Neuronal stem cell (in vitro differentiated cells): Measurements from ENCODE around the gene P3H2.
A peak's percentile ranks its signal among the peaks of the same experiment; 100 is the strongest.

Experiments
- DNase-seq: peaks from one replicate; pipeline ENCODE4 v3.0.0-alpha.2; 2013; ENCODE audit warnings: low spot score
- H2AFZ ChIP-seq: one replicate; pipeline ENCODE4 v1.6.1; 2013; ENCODE audit warnings: mild to moderate bottlenecking, low read length, inconsistent platforms
- H2AK5ac ChIP-seq: 2 replicates; pipeline ENCODE4 v1.6.1; 2013; ENCODE audit warnings: low read depth, mild to moderate bottlenecking, inconsistent platforms, low read length, moderate library complexity, mixed read lengths
- H2BK120ac ChIP-seq: 2 replicates; pipeline ENCODE4 v1.6.1; 2013; ENCODE audit warnings: low read depth, mild to moderate bottlenecking, inconsistent platforms, low read length, moderate library complexity, mixed read lengths
- H2BK12ac ChIP-seq: one replicate; pipeline ENCODE4 v1.6.1; 2013; ENCODE audit warnings: low read length, inconsistent platforms
- H2BK15ac ChIP-seq: 2 replicates; pipeline ENCODE4 v1.6.1; 2013; ENCODE audit warnings: mild to moderate bottlenecking, low read length, inconsistent platforms, mixed read lengths
- H2BK5ac ChIP-seq: one replicate; pipeline ENCODE4 v1.6.1; 2013; ENCODE audit warnings: inconsistent platforms, mild to moderate bottlenecking, low read length, moderate library complexity
- H3K14ac ChIP-seq: one replicate; pipeline ENCODE4 v1.6.1; 2013; ENCODE audit warnings: low read length, inconsistent platforms
- H3K18ac ChIP-seq: 2 replicates; pipeline ENCODE4 v1.6.1; 2013; ENCODE audit warnings: low read length, inconsistent platforms
- H3K23ac ChIP-seq: 2 replicates; pipeline ENCODE4 v1.6.1; 2013; ENCODE audit warnings: low read depth, mild to moderate bottlenecking, mixed read lengths, low read length, inconsistent platforms; ENCODE audit not compliant: poor library complexity
- H3K27ac ChIP-seq: replicated peaks from 3 replicates; pipeline ENCODE4 v1.5.1; 2013; ENCODE audit warnings: low read length, inconsistent platforms
- H3K27me3 ChIP-seq, 3 experiments: 2 replicates each; pipeline ENCODE4 v1.6.1; 2013; ENCODE audit warnings: low read length in 3 of 3, mild to moderate bottlenecking in 2 of 3, inconsistent platforms in 1 of 3, low read depth in 1 of 3, mixed read lengths in 1 of 3, moderate library complexity in 1 of 3; ENCODE audit not compliant: control insufficient read depth in 3 of 3, insufficient read depth in 3 of 3
- H3K36me3 ChIP-seq, 2 donors: replicated peaks in 1 of 2; 2 replicates each; pipeline ENCODE4 v1.6.1; 2013; ENCODE audit warnings: low read length in 2 of 2; ENCODE audit not compliant: control insufficient read depth in 2 of 2, insufficient read depth in 2 of 2
- H3K4ac ChIP-seq: 2 replicates; pipeline ENCODE4 v1.6.1; 2013; ENCODE audit warnings: inconsistent platforms, mild to moderate bottlenecking, low read length, moderate library complexity
- H3K4me1 ChIP-seq, 2 donors: 1 replicate in 1 of 2; 2 replicates in 1 of 2; pipeline ENCODE4 v1.6.1; 2013; ENCODE audit warnings: low read length in 2 of 2, low read depth in 1 of 2; ENCODE audit not compliant: control insufficient read depth in 2 of 2, insufficient read depth in 1 of 2
- H3K4me2 ChIP-seq: one replicate; pipeline ENCODE4 v1.6.1; 2013; ENCODE audit warnings: mild to moderate bottlenecking, low read length, inconsistent platforms; ENCODE audit not compliant: insufficient read depth, poor library complexity, severe bottlenecking
- H3K4me3 ChIP-seq, 2 donors: 2 replicates each; pipeline ENCODE4 v1.5.1; 2013; ENCODE audit warnings: low read length in 2 of 2, mild to moderate bottlenecking in 2 of 2, inconsistent platforms in 1 of 2, moderate library complexity in 1 of 2
- H3K79me1 ChIP-seq: one replicate; pipeline ENCODE4 v1.6.1; 2013; ENCODE audit warnings: low read depth, mild to moderate bottlenecking, inconsistent platforms, low read length, moderate library complexity
- H3K9ac ChIP-seq: one replicate; pipeline ENCODE4 v1.6.1; 2013; ENCODE audit warnings: mild to moderate bottlenecking, low read depth, low read length, inconsistent platforms; ENCODE audit not compliant: poor library complexity
- H3K9me3 ChIP-seq, 2 donors: replicated peaks in 1 of 2; 2 replicates each; pipeline versions ENCODE3 to v1.6.1; 2013; ENCODE audit warnings: low read length in 2 of 2, mild to moderate bottlenecking in 2 of 2, inconsistent platforms in 1 of 2, low read depth in 1 of 2, mixed read lengths in 1 of 2, moderate library complexity in 1 of 2; ENCODE audit not compliant: control insufficient read depth in 2 of 2, insufficient read depth in 1 of 2
- H4K8ac ChIP-seq: one replicate; pipeline ENCODE4 v1.6.1; 2013; ENCODE audit warnings: low read depth, mild to moderate bottlenecking, inconsistent platforms, low read length, moderate library complexity
- H4K91ac ChIP-seq: one replicate; pipeline ENCODE4 v1.6.1; 2013; ENCODE audit warnings: low read length, low read depth, mild to moderate bottlenecking, inconsistent platforms; ENCODE audit not compliant: poor library complexity
- WGBS, 2 donors: extraction: QIAGEN DNeasy Blood & Tissue Kit; methylation state at CpG; one replicate each; pipeline ENCODE4 v1.1.7; 2013; ENCODE audit warnings: missing lambda C conversion rate in 2 of 2, mixed read lengths in 1 of 2; ENCODE audit not compliant: insufficient read length in 2 of 2, insufficient replicate concordance in 1 of 2; ENCODE audit errors: extremely low coverage in 2 of 2; 5-methylcytosine and 5-hydroxymethylcytosine counted together

The P3H2 gene

GRCh38 chr3:190004656-190005055, 116.0 kb downstream of the P3H2 start:
- Histone ChIP-seq H3K9ac (no peak overlapping the region), H4K91ac (no peak overlapping the region), H2BK12ac (no peak overlapping the region), H3K18ac (no peak overlapping the region), H3K27me3 (no peaks in the 10 kb centered on the region), H3K4me2 (no peak overlapping the region), H3K4ac (no peak overlapping the region), H2AK5ac (no peak overlapping the region), H2BK15ac (no peak overlapping the region), H3K9me3 (no peaks in the 10 kb centered on the region), H2AFZ (no peak overlapping the region), H2BK5ac (no peak overlapping the region), H3K23ac (no peak overlapping the region), H3K36me3 (no peaks in the 10 kb centered on the region), H3K4me1 (peaks cover 0 to 12% of the 10 kb centered on the region in 2 donors), H3K14ac (no peak overlapping the region), H3K79me1 (no peaks in the 10 kb centered on the region), H3K27ac (no peak overlapping the region), H4K8ac (no peak overlapping the region), H2BK120ac (no peak overlapping the region), H3K4me3 (no peak overlapping the region)
- no CpG with 5 or more reads among the region's 5 CpGs for WGBS, 2 donors
- no peak for DNase-seq

- Histone ChIP-seq H4K8ac (no peak overlapping the region), H3K18ac (no peak overlapping the region), H3K27ac (no peak overlapping the region), H3K27me3 (no peaks in the 10 kb centered on the region), H3K9ac (no peak overlapping the region), H2BK120ac (no peak overlapping the region), H2AK5ac (no peak overlapping the region), H2AFZ (no peak overlapping the region), H3K14ac (no peak overlapping the region), H2BK5ac (no peak overlapping the region), H3K79me1 (no peaks in the 10 kb centered on the region), H3K4me3 (no peak overlapping the region), H2BK12ac (no peak overlapping the region), H4K91ac (no peak overlapping the region), H3K4ac (no peak overlapping the region), H3K36me3 (no peaks in the 10 kb centered on the region), H3K4me2 (no peak overlapping the region), H2BK15ac (no peak overlapping the region), H3K9me3 (no peaks in the 10 kb centered on the region), H3K4me1 (peaks cover 0 to 12% of the 10 kb centered on the region in 2 donors), H3K23ac (no peak overlapping the region)
- no CpG with 5 or more reads among the region's 3 CpGs for WGBS, 2 donors
- DNase-seq = no peak
These were observed 117.0 kb downstream of the P3H2 start for GRCh38 chr3:190003681-190004123.

- no peak overlapping the region for H3K27ac ChIP-seq
- H2BK120ac ChIP-seq = no peak overlapping the region
- H3K4me2 ChIP-seq = no peak overlapping the region
- no peaks in the 10 kb centered on the region for H3K36me3 ChIP-seq
- no peak overlapping the region for H2AFZ ChIP-seq
- no peak overlapping the region for H3K14ac ChIP-seq
- no peak overlapping the region for H2AK5ac ChIP-seq
- no peak overlapping the region for H4K8ac ChIP-seq
- H3K4me3 ChIP-seq = no peak overlapping the region
- H3K18ac ChIP-seq = no peak overlapping the region
- H3K79me1 ChIP-seq = no peaks in the 10 kb centered on the region
- no peak overlapping the region for H4K91ac ChIP-seq
- no peak overlapping the region for H3K4ac ChIP-seq
- H3K4me1 ChIP-seq = peaks cover 0 to 12% of the 10 kb centered on the region in 2 donors
- no peaks in the 10 kb centered on the region for H3K27me3 ChIP-seq
- no peaks in the 10 kb centered on the region for H3K9me3 ChIP-seq
- WGBS, 2 donors = no CpG with 5 or more reads among the region's 3 CpGs
- no peak overlapping the region for H3K23ac ChIP-seq
- no peak overlapping the region for H2BK12ac ChIP-seq
- H2BK5ac ChIP-seq = no peak overlapping the region
- DNase-seq = no peak
- H2BK15ac ChIP-seq = no peak overlapping the region
- H3K9ac ChIP-seq = no peak overlapping the region
These were observed 117.6 kb downstream of the P3H2 start for GRCh38 chr3:190003068-190003467.

- Histone ChIP-seq H3K36me3 (no peaks in the 10 kb centered on the region), H4K8ac (no peak overlapping the region), H2BK5ac (no peak overlapping the region), H3K27me3 (no peaks in the 10 kb centered on the region), H3K4ac (no peak overlapping the region), H2BK120ac (no peak overlapping the region), H2AFZ (peak overlapping the region; percentile 59), H3K4me1 (peaks cover 0 to 12% of the 10 kb centered on the region in 2 donors), H2BK15ac (no peak overlapping the region), H2BK12ac (no peak overlapping the region), H3K4me3 (no peak overlapping the region), H3K18ac (no peak overlapping the region), H3K79me1 (no peaks in the 10 kb centered on the region), H3K23ac (no peak overlapping the region), H3K27ac (no peak overlapping the region), H3K9me3 (no peaks in the 10 kb centered on the region), H3K4me2 (no peak overlapping the region), H2AK5ac (no peak overlapping the region), H3K14ac (no peak overlapping the region), H3K9ac (no peak overlapping the region), H4K91ac (no peak overlapping the region)
- WGBS, 2 donors = no CpG with 5 or more reads among the region's 3 CpGs
- DNase-seq = no peak
These were observed 119.3 kb downstream of the P3H2 start for GRCh38 chr3:190001426-190001825.
